ENCODE measurements around the gene GMDS. TPM values are rescaled to one million over a fixed set of nuclear protein-coding genes. Genes with fewer than 3 reads are reported as not detected.

The GMDS gene
- total and polyA plus RNA-seq, 2 donors (not counting 3 experiments of a cell fraction or from before 2014, with no cell fraction given), result 9.8 to 23.5 TPM

DNA sequence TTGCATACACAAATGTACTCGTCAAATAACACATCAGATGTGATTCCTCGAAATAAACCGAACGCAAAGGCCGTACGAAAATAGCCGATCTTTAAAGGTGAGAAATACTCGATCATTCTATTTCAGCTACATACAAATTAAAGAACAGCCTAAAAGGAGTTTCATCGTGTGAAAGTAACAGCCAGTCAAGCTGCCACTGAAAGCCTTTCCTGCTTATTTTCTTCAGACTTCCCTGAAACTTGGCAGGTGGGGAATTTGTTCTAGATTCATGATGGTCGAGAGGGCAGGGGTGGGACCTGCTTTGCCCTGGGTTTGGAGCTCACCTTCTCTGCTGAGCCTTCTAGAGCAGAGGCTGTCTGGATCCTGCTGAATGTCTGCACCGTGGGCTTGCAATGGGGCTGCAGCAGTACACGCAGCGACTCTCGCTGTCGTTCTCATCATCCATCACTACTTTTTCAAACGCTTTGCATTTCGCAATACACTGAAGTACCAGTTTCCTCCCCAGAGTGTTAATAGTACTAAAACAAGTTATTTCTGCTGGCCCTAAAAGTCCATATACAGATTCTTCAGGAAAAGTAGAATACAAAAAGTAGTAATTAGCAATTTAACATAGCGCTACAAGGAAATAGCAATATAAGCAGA lies 619.5 kb downstream of the GMDS start:
- Histone ChIP-seq H3K4me3 (replicated peaks in 1 of 3; ENCODE audit: insufficient read depth in 1 of 3, low read depth in 1 of 3, low read length in 3 of 3) (peak overlapping the region in 2 of 3 experiments; percentile 69 to 86), H3K9ac (replicated peaks; ENCODE audit: extremely low read depth, insufficient read depth, low read length) (no peak overlapping the region), H3K9me3 (replicated peaks; ENCODE audit: control insufficient read depth, insufficient read depth, low read length) (no peaks in the 10 kb centered on the region), H3K4me1 (ENCODE audit: control insufficient read depth, extremely low read depth, insufficient read depth, low read length) (peaks cover 21% of the 10 kb centered on the region), H4K20me1 (replicated peaks; ENCODE audit: control insufficient read depth, extremely low read depth, insufficient read depth, low read length) (no peaks in the 10 kb centered on the region), H3K4me2 (ENCODE audit: insufficient read depth, low read length) (peak overlapping the region; percentile 90), H3K79me2 (ENCODE audit: control insufficient read depth, insufficient read depth, low read length) (no peaks in the 10 kb centered on the region), H2AFZ (ENCODE audit: low read depth, low read length) (peak overlapping the region; percentile 65), H3K36me3 (ENCODE audit: control insufficient read depth in 2 of 2, extremely low read depth in 1 of 2, insufficient read depth in 2 of 2, low read length in 2 of 2) (no peaks in the 10 kb centered on the region), H3K9me1 (replicated peaks; ENCODE audit: control insufficient read depth, extremely low read depth, insufficient read depth, low read length) (no peaks in the 10 kb centered on the region), H3K27ac (ENCODE audit: insufficient read depth, low read depth, low read length) (no peak overlapping the region), H3K27me3 (ENCODE audit: control insufficient read depth in 2 of 2, insufficient read depth in 2 of 2, low read length in 2 of 2) (peaks cover 5 to 15% of the 10 kb centered on the region in 2 experiments)
- dilution Hi-C loops (cut with MboI; ENCODE audit: extremely low pct_ligation_motif_present, low sequenced_read_pairs) (no loop called here), intact Hi-C loops (cut with micrococcal nuclease) (loop anchor here (1.0 to 5.0 kb wide), 5 partner anchors 9 to 291 kb away; partner anchors contain the start of gene FOXC1)
- peak; percentile 41 for DNase-seq (ENCODE audit: low read depth, low spot score)
- FAIRE-seq, result peak; percentile 69
- TF ChIP-seq EZH2 (IDR thresholded peaks at IDR 0.05; ENCODE audit: borderline replicate concordance, low read depth, low read length, severe bottlenecking) (no peak), POLR2AphosphoS5 (IDR thresholded peaks at IDR 0.05; ENCODE audit: insufficient read depth, low read depth, low read length) (no peak), POLR2A (IDR thresholded peaks at IDR 0.05; ENCODE audit: low read depth, low read length) (no peak), FOS (IDR thresholded peaks at IDR 0.05; ENCODE audit: borderline replicate concordance, insufficient read depth, low read length) (no peak), GATA2 (IDR thresholded peaks at IDR 0.05; ENCODE audit: insufficient read depth, insufficient read length, low read depth, low read length) (no peak), JUN (IDR thresholded peaks at IDR 0.05; ENCODE audit: borderline replicate concordance, insufficient read depth, insufficient read length, low read depth) (no peak), MYC (IDR thresholded peaks at IDR 0.05; ENCODE audit: low read depth, low read length) (no peak)
- TF ChIP-seq, protein P1, sequence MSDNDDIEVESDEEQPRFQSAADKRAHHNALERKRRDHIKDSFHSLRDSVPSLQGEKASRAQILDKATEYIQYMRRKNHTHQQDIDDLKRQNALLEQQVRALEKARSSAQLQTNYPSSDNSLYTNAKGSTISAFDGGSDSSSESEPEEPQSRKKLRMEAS (IDR thresholded peaks at IDR 0.05; ENCODE audit: insufficient read depth, insufficient read length), result no peak
- TF ChIP-seq, protein P2, sequence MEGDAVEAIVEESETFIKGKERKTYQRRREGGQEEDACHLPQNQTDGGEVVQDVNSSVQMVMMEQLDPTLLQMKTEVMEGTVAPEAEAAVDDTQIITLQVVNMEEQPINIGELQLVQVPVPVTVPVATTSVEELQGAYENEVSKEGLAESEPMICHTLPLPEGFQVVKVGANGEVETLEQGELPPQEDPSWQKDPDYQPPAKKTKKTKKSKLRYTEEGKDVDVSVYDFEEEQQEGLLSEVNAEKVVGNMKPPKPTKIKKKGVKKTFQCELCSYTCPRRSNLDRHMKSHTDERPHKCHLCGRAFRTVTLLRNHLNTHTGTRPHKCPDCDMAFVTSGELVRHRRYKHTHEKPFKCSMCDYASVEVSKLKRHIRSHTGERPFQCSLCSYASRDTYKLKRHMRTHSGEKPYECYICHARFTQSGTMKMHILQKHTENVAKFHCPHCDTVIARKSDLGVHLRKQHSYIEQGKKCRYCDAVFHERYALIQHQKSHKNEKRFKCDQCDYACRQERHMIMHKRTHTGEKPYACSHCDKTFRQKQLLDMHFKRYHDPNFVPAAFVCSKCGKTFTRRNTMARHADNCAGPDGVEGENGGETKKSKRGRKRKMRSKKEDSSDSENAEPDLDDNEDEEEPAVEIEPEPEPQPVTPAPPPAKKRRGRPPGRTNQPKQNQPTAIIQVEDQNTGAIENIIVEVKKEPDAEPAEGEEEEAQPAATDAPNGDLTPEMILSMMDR (IDR thresholded peaks at IDR 0.05; ENCODE audit: extremely low read depth in 1 of 2, insufficient read depth in 1 of 2, low read depth in 1 of 2, low read length in 2 of 2), result no peak
- ChIA-PET POLR2A (interaction anchor here (1.1 kb wide), 1 partner anchor 15 kb away, joined by 4 read pairs; no protein-coding TSS in a partner anchor), CTCF (interaction anchor here (0.8 to 4.0 kb wide), 8 partner anchors 11 to 728 kb away, joined by 3 to 23 read pairs (median 14); no protein-coding TSS in a partner anchor)
- no TSS peak for BruUV-seq (replicated peaks)

Measured in endothelial cell of umbilical vein (primary cell).